T-helper 1 cell treated with Interleukin-12 subunit alpha and Interleukin-12 subunit beta and Interleukin-4 antibody, amounts not matched to agents 30 ng/mL and 1 ng/mL, for 36 hours (primary cell): Measurements from ENCODE around the gene ZNF710. TPM values are rescaled to one million over a fixed set of nuclear protein-coding genes. Genes with fewer than 3 reads are reported as not detected.

ENCODE experiments used
- intact Hi-C: fragments of 100-400 bp; cut with micrococcal nuclease; formaldehyde crosslinking; loops from one replicate; pipeline ENCODE4 v1.15.1; 2024
- total RNA-seq: library from RNA; stranded (reverse); gene quantifications from 2 replicates; pipeline ENCODE4 v1.2.3, GENCODE V29; 2022

Gene ZNF710
- total RNA-seq, 1 donor from 2014 or later = 29.2 TPM

DNA sequence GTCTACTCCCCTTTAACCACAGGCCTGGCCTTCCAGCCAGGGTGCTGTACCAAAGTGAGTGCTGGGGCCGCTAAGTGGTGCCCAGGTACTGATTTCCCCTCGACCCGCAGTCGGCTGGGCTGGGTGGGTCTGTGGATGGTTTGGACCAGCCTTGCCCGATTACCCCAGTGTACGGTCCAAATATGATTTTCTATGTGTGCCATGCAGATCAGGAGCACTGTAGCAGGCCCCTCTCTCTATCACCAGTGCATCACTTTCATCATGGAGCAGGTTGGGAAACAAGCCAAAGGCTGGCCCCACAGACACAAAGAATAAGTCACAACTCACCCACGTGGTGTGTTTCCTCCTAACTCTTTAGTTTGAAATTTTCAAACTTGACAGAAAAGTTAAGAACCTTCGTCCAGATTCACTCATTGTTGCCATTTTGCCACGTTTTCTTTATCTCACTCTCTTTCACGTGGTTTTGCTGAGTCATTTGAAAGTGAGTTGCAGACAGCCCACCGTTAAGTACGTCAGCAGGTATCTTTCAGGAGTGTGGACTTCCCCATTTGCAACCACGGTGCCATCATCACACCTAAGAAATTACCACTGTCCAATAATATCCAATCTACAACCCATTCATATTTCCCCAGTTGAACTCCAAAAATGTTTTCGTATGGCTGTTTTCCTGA, 37.0 kb downstream of the ZNF710 start:
- intact Hi-C loops = loop anchor here (1.0 kb wide), 3 partner anchors 21 to 59 kb away; partner anchors contain the start of gene ZNF710

- intact Hi-C loops = loop anchor here (1.0 kb wide), 3 partner anchors 21 to 59 kb away; partner anchors contain the start of gene ZNF710
Observed at GRCh38 chr15:90038632-90039095, 37.5 kb downstream of the ZNF710 start.

- intact Hi-C loops = no loop called here
Observed at GRCh38 chr15:90039996-90040395, 38.9 kb downstream of the ZNF710 start.

DNA sequence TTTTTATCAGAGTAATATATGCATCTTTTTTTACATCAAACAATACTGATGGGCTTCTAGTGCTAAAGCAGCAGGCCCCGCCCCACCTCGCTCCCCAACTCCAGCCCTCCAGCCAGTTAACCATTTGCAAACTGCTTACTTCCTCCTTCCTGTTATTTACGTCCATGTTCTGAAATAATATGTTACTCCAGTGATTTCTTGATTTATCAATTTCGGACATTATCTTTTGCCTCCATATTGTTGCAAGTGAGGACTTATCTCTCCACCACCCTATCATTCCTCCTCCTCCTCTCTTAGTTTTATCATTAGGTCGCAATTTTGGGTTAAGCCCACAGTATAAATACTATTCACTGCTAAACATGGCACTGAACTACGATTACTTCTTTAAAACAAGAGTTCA, 39.5 kb downstream of the ZNF710 start:
- intact Hi-C loops = no loop called here

DNA sequence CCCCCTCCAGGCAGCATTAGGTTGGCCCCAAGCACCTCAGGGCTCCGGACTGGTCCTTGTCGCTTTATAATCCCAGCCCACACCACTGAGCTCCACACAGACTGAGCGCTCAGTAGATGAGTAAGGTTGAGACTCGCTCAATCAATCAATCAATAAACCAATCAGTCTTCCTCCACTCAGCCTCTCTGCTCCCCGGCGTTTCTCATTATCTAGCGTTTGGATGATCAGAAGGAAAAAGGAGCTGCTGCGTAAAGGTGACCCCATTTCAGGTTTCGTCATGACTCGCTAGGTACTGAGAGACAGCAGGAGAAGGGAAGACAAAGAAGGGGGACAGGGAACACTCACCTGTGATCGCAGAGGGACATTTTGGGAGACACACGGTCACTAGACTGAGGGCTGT, 41.2 kb downstream of the ZNF710 start:
- intact Hi-C loops = no loop called here

DNA sequence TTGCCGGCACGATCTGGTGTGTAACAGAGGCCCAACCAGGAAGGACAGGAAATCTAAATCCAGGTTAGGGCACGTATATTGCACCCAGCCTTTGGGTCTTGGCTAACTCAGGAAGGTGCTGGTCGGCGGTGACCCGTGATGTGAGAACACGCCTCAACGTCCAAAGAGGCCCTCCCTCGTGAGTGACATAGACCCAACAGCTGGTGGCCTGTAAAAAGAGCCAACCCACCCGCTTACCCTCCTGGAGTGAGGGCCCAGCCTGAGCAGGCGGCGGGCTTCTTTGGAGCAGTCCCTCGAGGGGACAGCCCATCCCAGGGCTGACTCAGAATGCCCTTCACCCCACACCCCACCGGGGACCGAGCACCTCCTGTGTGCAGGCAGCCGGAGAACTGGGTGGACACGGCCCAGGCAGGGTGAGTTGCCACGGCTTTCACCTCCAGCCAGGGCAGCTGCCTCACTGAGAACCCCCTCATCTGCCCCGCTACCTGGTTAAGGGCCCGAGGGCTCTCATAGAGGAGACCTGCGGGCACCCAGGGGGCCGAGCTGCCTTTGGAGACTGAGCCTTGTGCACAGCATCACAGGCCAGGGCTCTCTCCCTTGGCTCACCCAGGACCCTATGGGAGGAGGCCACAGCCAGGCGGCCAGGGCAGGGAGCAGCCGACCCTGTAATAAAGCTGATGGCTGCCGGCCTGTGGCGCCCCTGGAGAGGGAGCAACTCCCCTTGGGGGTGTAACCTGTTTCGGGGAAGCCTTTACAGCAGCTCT, 41.8 kb downstream of the ZNF710 start:
- intact Hi-C loops = no loop called here

GRCh38 chr15:90043530-90044010, 42.4 kb downstream of the ZNF710 start:
- intact Hi-C loops = no loop called here

DNA sequence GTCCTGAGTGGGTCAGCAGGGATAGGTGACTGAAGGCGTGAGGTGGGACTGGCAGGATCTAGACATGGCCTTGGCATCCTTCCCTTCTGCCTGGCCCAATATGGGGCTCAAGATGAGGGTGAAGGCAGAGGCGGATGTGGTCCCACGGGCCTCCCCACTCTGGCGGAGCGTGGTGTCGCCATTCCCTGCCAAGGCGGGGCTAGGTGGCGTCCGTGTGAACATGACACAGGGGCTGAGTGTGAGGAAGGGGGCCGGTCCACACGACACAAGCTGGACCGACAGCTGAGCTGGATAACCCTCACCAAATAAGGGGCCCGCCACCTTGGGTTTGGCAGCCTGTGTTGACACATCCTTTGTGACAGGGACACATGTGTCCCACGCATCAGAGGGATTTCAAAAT, 43.1 kb downstream of the ZNF710 start:
- intact Hi-C loops = no loop called here

GRCh38 chr15:90044916-90045371, 43.8 kb downstream of the ZNF710 start:
- intact Hi-C loops = no loop called here

GRCh38 chr15:90046289-90046688, 45.2 kb downstream of the ZNF710 start:
- intact Hi-C loops = no loop called here

- intact Hi-C loops = no loop called here
Observed at GRCh38 chr15:90046911-90047392, 45.8 kb downstream of the ZNF710 start.

- intact Hi-C loops = no loop called here
Observed at GRCh38 chr15:90047956-90048575, 46.9 kb downstream of the ZNF710 start.

- intact Hi-C loops = no loop called here
Observed at GRCh38 chr15:90049030-90049429, 47.9 kb downstream of the ZNF710 start.

DNA sequence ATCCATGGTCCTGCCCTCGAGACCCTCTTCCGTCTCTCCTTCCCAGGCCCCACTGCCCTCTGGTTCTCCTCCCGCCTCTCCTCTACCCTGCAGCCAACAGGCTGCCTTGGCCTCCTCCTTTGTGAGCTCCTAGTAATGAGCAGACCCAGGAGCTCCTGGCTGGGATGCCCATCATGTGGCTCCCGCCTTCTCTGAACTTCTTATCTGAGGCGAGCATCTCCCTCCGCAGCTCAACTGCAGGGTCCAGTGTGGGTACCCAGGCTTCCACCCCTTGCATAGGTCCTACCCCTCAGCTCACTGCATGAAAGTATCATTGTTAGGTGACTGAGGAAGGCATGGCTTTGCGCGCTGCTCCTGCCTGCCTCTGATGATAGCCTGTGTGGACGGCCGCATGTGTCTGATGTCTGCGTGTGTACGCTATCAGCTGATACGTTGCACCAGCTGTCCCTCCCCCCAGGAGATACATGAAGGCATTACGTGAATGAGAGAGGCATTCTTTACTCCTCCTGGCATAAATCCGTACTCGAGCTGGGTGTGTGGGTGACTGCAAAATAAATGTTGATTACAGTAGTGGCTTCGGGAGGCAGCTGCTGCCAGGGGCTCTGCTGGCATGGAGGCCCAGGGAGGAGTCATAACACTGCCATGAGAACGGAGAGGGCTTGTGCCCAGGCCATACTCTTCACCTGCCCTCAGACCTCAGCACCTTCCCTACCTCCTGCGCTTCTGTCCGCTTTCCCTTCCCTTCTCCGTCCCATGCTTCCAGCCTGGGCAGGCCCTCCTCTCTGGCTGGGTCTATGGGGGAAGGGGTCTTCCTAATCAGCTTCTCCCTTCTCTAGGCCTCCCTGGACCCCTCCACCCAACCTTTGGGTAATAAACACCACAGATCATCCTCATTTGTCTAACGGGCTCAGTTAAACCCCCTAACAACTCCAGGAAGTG, 48.8 kb downstream of the ZNF710 start:
- intact Hi-C loops = no loop called here

- intact Hi-C loops = no loop called here
Observed at GRCh38 chr15:90051874-90052273, 50.8 kb downstream of the ZNF710 start.

DNA sequence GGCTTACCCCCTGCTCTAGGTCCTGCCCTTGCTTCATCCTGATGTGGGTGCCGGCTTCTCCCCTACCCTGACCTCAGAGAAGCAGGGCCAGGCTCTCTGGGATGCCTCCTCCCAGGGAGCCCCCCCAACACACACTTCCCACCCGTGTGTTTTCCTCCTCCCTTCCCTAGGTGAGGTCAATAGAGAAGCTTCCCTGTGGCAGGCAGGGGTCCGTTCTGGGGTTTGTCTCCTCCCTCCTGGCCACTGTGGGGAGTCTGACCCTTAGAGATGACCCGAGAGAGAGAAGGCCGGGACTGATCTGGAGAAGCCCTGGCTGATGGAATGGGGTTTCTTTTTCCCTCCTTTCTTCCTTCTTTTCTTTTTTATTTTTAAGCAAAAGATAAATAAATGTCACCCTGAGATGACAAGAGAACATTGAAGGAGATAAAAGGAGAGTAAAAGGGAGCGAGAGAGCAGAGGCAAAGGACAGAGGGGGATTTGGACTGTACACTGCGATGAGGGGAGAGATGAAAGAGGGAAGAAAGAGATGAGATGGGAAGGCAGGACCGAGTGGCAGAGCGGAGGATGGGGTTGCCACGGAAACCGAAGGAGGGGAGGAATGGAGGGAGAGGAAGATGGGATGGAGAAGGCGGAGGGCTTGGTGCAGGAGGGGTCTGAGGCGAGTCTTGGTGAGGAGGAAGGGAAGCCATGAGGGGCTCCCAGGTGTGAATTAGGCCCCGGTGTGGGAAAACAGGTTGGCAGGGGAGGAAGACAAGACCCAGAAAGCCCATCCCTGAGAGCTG, 52.8 kb downstream of the ZNF710 start:
- intact Hi-C loops = no loop called here

DNA sequence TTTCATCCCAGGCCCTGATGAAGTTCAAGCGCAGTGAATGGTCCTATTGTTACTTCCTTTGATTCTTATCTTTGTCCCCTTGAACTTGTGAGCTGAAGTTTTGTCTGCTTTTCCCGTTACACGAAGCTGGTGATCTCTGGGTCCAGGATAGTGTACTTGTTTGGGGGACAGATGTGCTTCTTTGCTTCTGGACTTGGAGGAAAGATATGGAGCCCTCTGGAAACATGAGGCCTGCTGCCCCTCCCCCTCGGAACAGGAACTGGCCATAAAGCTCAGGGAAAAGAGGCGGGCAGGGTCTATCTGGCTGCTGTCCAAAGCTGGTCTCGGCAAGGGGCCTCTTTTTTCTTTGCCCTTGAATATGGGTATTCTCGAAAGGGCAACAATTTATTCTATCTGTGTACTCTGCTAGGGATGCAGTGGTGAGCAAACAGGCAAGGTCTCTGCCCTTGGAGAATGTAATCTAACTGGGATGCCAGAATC, 53.5 kb downstream of the ZNF710 start:
- intact Hi-C loops = no loop called here

GRCh38 chr15:90055182-90055581, 54.1 kb downstream of the ZNF710 start:
- intact Hi-C loops = no loop called here

DNA sequence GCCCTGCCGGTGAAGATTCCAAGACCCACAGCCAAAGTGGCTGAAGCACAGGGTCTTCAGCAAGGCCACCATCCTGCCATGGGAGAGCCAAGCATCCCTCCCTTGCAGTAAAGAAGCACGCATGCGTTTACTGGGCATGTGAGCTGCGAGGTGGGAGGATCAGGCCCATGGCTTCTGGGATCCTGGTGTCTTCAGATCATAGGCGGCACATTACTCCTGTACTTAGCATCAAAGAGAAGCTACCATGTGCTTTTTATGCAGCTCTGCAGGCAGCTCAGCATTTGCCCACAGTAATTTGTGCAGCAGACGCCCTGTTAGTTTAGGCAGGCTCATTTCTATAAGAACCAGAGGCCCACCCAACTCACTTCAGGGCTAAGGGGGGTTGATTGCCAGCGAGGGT, 55.4 kb downstream of the ZNF710 start:
- intact Hi-C loops = no loop called here

DNA sequence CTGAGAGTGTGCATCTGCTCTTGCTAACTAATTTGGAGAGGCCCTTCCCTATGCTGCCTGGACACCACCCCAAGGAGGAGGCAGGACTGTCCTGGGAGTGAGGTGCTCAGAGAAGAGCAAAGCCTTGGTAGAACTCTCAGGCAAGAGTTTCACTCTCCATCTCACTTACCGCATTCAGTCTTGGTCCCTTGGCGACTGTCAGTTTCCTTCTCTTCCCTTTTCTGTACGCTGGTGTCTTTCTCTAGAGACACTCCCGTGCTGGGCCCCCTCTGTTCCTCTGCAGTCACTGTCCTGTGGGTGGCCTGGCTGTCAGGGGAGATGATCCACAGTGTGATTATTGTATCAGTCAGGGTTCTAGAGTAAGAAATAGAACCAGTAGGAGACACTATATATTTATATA, 57.2 kb downstream of the ZNF710 start:
- intact Hi-C loops = no loop called here
